D721Med (cell line): ENCODE data around the gene SRSF7.
"Not testable (repeated sequence)": the region's sequence is repeated elsewhere in the genome, so short reads cannot be mapped to it uniquely, and the experiment has no call there.

ENCODE experiments used
- DNase-seq: peaks from one replicate; pipeline ENCODE4 v3.0.0; 2011; ENCODE audit warnings: low spot score; ENCODE audit not compliant: insufficient read length
- FAIRE-seq: peaks from 2 replicates; lab custom pipeline; 2011; peaks lifted over from hg19 to GRCh38; lab: Jason Lieb, UNC
- CTCF ChIP-seq: IDR thresholded peaks from 2 replicates; pipeline ENCODE4 v1.5.1; 2012; ENCODE audit warnings: mild to moderate bottlenecking, control low read depth; ENCODE audit not compliant: insufficient read depth; ENCODE audit errors: missing control alignments

SRSF7 gene

DNA sequence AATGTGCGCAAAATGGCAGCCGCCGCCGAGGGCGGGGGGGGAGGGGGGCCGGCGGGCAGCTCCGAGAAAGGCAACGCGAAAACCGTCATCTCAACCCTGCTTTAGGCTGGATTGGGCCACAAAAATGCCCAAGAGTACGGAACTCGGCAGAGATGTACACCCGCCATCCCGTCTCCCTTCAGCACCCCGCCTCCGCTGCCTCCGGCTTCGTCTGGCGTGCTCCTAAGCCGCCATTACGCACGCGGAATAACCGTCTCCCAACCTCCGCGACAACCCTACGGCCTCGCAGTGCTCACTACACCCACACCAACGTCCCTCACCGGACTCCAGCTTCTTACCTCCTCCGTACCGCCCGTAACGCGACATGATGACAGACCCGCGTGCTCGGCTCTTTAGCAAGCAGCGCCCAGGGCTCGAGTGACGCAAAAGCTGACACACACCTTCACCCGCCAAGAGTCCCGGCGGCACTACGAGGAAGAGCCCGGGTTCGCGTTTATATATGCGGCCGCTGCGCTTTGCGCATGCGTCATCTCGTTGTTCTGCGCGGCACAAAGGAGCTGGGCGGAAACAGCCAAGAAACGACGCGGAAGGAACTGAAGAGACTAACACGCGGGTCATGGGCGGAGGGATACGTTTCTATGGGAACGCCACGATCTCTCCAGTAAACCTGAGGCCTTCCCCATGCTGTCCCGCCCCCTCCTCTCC lies at the start of gene SRSF7:
TSS of gene SRSF7 (minus strand) at position 471 of the 705 bp plus-strand sequence. CDS start at position 366, 105 bp downstream.
- no peak for TF ChIP-seq CTCF
- DNase-seq: peak; percentile 83
- FAIRE-seq: no peak

DNA sequence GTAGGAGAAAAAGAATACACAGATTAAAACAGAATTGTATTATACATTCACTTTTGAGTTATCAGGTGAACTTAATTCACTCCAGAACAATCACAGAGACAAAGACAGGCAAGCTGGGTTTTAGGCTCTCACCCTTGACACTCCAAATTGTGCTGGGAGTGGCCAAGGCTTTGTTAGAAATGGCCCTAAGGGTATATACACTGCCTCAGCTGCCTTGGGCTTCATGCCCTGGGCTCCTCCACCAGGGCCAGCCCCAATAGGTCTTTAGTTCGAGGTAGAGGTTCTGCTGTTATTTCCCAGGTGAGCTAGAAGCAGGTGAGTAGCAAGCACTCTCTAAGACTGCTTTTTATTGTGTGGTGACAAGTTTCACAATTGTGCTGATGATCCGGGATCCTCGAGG lies 46.8 kb upstream of the SRSF7 start:
- no peak for FAIRE-seq

DNA sequence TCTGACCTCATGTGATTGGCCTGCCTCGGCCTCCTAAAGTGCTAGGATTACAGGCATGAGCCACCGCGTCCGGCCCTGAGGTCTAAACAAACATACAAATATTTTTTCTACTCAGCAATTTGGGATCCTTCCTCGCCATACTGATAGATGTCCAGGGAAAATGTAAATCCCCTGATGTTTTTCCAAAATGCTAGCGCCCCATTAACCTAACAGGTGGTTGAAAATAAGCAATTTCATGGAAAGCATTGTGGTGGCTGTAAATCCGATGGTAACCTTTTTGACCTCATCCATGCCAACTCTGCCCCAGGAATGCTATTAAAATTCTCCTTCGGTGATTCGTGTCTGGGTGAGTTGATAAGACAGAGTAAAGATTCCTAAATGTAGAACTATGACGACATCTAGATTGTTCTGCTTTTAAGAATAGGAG lies 46.1 kb upstream of the SRSF7 start:
- DNase-seq (no peak), FAIRE-seq (no peak)
- no peak for TF ChIP-seq CTCF

More for the DNA sequence above, 46.8 kb upstream of the SRSF7 start:
- no peak for TF ChIP-seq CTCF
- no peak for DNase-seq

- FAIRE-seq, DNase-seq: not testable (repeated sequence)
Measured at GRCh38 chr2:38795016-38795415, 43.9 kb upstream of the SRSF7 start.

DNA sequence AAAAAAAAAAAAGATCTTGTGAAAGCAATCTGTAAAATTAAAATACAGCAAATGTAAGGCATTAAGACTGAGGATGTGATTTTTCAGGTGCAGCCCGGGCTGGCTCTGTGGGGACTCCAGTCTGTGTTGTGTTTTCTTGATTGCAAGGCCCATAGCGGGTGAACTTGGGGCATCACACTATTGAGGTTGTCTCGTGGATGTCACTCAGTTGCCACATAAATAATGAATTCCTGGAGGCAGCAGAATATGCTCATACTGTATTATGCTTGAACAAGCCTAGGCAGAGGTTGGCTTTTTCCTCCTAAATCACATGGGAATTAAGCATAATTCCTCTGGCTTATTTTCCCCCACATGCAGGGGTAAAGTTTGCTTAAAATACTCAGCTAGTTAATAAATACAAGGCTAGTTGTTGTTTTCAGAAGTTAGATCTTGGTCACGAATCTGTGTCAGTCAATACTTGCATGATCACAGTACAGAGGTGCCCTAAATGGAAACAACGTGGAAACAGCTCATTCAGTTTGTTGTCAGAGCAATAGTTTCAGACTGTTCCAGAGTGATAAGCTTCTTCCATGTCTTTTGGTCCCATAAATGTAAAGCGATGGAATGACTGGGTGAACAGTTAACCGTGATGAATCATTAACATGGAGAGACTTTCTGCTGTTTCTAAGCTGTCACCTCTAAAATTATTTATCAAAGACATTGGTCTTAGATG lies 43.2 kb upstream of the SRSF7 start:
- TF ChIP-seq CTCF: no peak
- no peak for FAIRE-seq

DNA sequence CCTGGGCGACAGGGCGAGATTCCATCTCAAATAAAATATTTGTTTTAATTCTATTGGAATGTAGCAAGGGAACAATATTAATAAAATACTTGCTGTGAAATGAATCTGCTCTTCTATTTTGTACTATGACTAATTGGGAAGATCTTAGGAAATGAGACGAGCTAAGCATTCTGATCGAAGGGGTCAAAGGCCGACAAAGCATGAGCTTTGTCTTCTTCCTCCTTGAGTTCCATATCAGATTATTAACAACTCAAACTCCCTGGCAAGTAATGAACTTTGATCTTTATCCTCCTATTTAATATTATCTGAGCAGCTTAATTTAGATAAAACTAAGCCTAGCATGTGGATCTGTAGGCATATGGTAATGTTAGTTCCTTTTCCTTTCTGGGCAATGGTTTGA lies 42.4 kb upstream of the SRSF7 start:
- DNase-seq (peak; percentile 28), FAIRE-seq (no peak)
- TF ChIP-seq CTCF: no peak

More for the DNA sequence above, 43.2 kb upstream of the SRSF7 start:
- no peak for DNase-seq

DNA sequence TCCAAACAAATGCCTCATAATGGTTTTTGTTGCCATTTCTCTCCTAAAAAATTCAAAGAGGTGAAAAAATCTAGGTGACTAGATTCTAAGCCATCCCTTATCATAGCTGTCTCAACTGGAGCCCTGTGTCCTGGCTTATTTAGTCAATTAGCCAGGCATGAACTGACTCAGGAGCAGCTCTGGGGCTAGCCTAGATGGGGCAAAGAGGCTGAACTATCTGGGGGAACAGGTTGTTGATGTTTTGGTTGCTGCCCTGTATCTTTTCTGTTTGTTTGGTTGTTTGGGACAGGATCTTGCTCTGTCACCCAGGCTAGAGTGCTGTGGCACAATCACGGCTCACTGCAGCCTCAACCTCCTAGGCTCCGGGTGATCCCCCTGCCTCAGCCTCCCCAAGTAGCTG lies 41.6 kb upstream of the SRSF7 start:
- no peak for DNase-seq
- TF ChIP-seq CTCF: no peak
- no peak for FAIRE-seq

GRCh38 chr2:38792321-38792720 lies 41.2 kb upstream of the SRSF7 start:
- not testable (repeated sequence) for DNase-seq, FAIRE-seq
